Panc1 (cell line): ENCODE data around the gene ACTR3C. TPM values are rescaled to one million over a fixed set of nuclear protein-coding genes. Genes with fewer than 3 reads are reported as not detected.

Source experiments
- ATAC-seq: fragments of 200-7000 bp; cut with Tn5 transposase; 2 replicates; pipeline ENCODE4 v1.9.1; 2020; ENCODE audit warnings: mild to moderate bottlenecking, moderate library complexity
- BruUV-seq: library from RNA; stranded (reverse); fragments of 400-500 nt; replicated peaks from 2 replicates; lab custom pipeline; 2021; lab: Mats Ljungman, UMichigan
- CTCF ChIA-PET: fragments of 300-600 bp; sonication (Branson Sonifier 250); formaldehyde crosslinking; loops from one replicate; lab custom pipeline; 2022; ENCODE audit warnings: antibody characterized with exemption; lab: Charles Lee
- POLR2A ChIA-PET: fragments of 300-600 bp; sonication (Branson Sonifier 250); formaldehyde crosslinking; loops from one replicate; lab custom pipeline; 2022; ENCODE audit warnings: antibody characterized with exemption; lab: Charles Lee
- DNase-seq: peaks from one replicate; pipeline ENCODE4 v3.0.0-alpha.2; 2010; ENCODE audit warnings: low read depth, low spot score
- H3K27ac ChIP-seq: 2 replicates; pipeline ENCODE4 v1.5.1; 2011; ENCODE audit warnings: mild to moderate bottlenecking, low read length, inconsistent platforms
- H3K27me3 ChIP-seq: fragments of 200-500 bp; sonication (Bioruptor generic); 2 replicates; pipeline ENCODE4 v1.6.0; 2014; ENCODE audit warnings: low read length, inconsistent platforms; ENCODE audit not compliant: control insufficient read depth, insufficient read depth
- H3K36me3 ChIP-seq: fragments of 200-500 bp; sonication (Bioruptor generic); 2 replicates; pipeline ENCODE4 v1.5.1; 2014; ENCODE audit warnings: inconsistent platforms, mild to moderate bottlenecking, low read length, moderate library complexity; ENCODE audit not compliant: control insufficient read depth, insufficient read depth
- H3K4me1 ChIP-seq: 2 replicates; pipeline ENCODE4 v1.5.1; 2011; ENCODE audit warnings: inconsistent platforms, mild to moderate bottlenecking, low read length, moderate library complexity; ENCODE audit not compliant: control insufficient read depth, insufficient read depth
- H3K4me3 ChIP-seq, 2 experiments: 2 replicates each; pipeline ENCODE4 v1.5.1; 2011 to 2012; ENCODE audit warnings: low read depth in 2 of 2, low read length in 2 of 2, mild to moderate bottlenecking in 2 of 2, inconsistent platforms in 1 of 2, moderate library complexity in 1 of 2
- H3K9me3 ChIP-seq: fragments of 200-500 bp; sonication (Bioruptor generic); 2 replicates; pipeline ENCODE4 v1.5.1; 2014; ENCODE audit warnings: low read depth, mild to moderate bottlenecking, inconsistent platforms, low read length, moderate library complexity; ENCODE audit not compliant: control insufficient read depth, insufficient read depth
- POLR2AphosphoS5 ChIP-seq: IDR thresholded peaks from 2 replicates; pipeline ENCODE4 v1.6.1; 2012; ENCODE audit warnings: mild to moderate bottlenecking, low read depth, low read length, moderate library complexity
- SIN3A ChIP-seq: IDR thresholded peaks from 2 replicates; pipeline ENCODE4 v1.6.1; 2012; ENCODE audit warnings: low read depth, mild to moderate bottlenecking, low read length, moderate library complexity, borderline replicate concordance; ENCODE audit not compliant: insufficient read depth
- TCF7L2 ChIP-seq: IDR thresholded peaks from 2 replicates; pipeline ENCODE4 v1.6.1; 2011; ENCODE audit warnings: mild to moderate bottlenecking, low read depth, low read length, inconsistent platforms
- in situ Hi-C: cut with HindIII; loops from 2 replicates; pipeline ENCODE4 v1.10.0; 2016; ENCODE audit warnings: low sequenced_read_pairs, low pct_unique_long_range_greater_than_20kb
- intact Hi-C: fragments of 100-400 bp; cut with micrococcal nuclease; formaldehyde crosslinking; loops from one replicate; pipeline ENCODE4 v1.10.0; 2022; ENCODE audit not compliant: unreplicated experiment
- total RNA-seq: library from RNA; stranded (reverse); gene quantifications from one replicate; pipeline ENCODE4 v1.2.1, GENCODE V29; 2021; ENCODE audit not compliant: unreplicated experiment
- TF ChIP-seq, protein P1 (sequence below): fragments of 450-650 bp; IDR thresholded peaks from 2 replicates; pipeline ENCODE4 v1.5.1; 2017; ENCODE audit warnings: mild to moderate bottlenecking
- TF ChIP-seq, protein P2 (sequence below), 2 experiments: IDR thresholded peaks; 2 replicates each; pipeline ENCODE4 v1.6.1; 2011 to 2012; ENCODE audit warnings: low read depth in 2 of 2, control low read depth in 1 of 2, low read length in 1 of 2, mild to moderate bottlenecking in 1 of 2, moderate library complexity in 1 of 2; ENCODE audit not compliant: insufficient read depth in 1 of 2

ACTR3C gene
- total RNA-seq, 1 experiment from 2014 or later = 6.5 TPM

DNA sequence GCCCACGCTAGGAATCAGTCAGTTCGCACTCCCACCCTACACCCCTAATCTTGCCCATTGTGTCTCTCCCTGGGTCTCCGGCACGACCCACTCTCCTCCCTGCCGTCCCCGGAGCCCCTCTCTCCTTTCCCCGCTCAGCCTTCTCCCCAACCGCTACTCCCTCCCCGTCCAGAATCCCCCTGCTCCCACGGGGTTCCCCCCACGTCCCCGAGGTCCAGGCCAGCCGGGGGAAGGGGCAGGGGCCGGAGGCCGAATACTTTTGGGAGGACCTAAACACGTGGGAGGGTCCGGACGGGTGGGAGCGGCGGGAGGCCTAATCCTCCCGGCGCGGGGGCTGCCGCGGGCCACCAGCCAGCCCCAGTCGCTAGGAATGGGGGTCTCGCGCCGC is 17.5 kb upstream of the ACTR3C start:
- Histone ChIP-seq H3K9me3 (peaks cover 11% of the 10 kb centered on the region; the same call in 1 of the 2 replicates), H3K4me3 (no peak overlapping the region), H3K36me3 (no peaks in the 10 kb centered on the region), H3K27me3 (no peaks in the 10 kb centered on the region), H3K4me1 (peaks cover 3% of the 10 kb centered on the region; the same call in 1 of the 2 replicates), H3K27ac (no peak overlapping the region)
- TF ChIP-seq POLR2AphosphoS5 (no peak), SIN3A (no peak), TCF7L2 (no peak)
- TF ChIP-seq, protein P1, sequence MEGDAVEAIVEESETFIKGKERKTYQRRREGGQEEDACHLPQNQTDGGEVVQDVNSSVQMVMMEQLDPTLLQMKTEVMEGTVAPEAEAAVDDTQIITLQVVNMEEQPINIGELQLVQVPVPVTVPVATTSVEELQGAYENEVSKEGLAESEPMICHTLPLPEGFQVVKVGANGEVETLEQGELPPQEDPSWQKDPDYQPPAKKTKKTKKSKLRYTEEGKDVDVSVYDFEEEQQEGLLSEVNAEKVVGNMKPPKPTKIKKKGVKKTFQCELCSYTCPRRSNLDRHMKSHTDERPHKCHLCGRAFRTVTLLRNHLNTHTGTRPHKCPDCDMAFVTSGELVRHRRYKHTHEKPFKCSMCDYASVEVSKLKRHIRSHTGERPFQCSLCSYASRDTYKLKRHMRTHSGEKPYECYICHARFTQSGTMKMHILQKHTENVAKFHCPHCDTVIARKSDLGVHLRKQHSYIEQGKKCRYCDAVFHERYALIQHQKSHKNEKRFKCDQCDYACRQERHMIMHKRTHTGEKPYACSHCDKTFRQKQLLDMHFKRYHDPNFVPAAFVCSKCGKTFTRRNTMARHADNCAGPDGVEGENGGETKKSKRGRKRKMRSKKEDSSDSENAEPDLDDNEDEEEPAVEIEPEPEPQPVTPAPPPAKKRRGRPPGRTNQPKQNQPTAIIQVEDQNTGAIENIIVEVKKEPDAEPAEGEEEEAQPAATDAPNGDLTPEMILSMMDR = no peak
- TF ChIP-seq, protein P2, sequence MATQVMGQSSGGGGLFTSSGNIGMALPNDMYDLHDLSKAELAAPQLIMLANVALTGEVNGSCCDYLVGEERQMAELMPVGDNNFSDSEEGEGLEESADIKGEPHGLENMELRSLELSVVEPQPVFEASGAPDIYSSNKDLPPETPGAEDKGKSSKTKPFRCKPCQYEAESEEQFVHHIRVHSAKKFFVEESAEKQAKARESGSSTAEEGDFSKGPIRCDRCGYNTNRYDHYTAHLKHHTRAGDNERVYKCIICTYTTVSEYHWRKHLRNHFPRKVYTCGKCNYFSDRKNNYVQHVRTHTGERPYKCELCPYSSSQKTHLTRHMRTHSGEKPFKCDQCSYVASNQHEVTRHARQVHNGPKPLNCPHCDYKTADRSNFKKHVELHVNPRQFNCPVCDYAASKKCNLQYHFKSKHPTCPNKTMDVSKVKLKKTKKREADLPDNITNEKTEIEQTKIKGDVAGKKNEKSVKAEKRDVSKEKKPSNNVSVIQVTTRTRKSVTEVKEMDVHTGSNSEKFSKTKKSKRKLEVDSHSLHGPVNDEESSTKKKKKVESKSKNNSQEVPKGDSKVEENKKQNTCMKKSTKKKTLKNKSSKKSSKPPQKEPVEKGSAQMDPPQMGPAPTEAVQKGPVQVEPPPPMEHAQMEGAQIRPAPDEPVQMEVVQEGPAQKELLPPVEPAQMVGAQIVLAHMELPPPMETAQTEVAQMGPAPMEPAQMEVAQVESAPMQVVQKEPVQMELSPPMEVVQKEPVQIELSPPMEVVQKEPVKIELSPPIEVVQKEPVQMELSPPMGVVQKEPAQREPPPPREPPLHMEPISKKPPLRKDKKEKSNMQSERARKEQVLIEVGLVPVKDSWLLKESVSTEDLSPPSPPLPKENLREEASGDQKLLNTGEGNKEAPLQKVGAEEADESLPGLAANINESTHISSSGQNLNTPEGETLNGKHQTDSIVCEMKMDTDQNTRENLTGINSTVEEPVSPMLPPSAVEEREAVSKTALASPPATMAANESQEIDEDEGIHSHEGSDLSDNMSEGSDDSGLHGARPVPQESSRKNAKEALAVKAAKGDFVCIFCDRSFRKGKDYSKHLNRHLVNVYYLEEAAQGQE (IDR thresholded peaks at IDR 0.05; ENCODE audit: insufficient read depth in 1 of 2, low read depth in 2 of 2, low read length in 1 of 2) = no peak
- ATAC-seq (no peak), DNase-seq (no peak)
- BruUV-seq = no TSS peak
- CTCF ChIA-PET = no interaction called here
- intact Hi-C loops = no loop called here
- POLR2A ChIA-PET = no interaction called here
- in situ Hi-C loops = no loop called here

DNA sequence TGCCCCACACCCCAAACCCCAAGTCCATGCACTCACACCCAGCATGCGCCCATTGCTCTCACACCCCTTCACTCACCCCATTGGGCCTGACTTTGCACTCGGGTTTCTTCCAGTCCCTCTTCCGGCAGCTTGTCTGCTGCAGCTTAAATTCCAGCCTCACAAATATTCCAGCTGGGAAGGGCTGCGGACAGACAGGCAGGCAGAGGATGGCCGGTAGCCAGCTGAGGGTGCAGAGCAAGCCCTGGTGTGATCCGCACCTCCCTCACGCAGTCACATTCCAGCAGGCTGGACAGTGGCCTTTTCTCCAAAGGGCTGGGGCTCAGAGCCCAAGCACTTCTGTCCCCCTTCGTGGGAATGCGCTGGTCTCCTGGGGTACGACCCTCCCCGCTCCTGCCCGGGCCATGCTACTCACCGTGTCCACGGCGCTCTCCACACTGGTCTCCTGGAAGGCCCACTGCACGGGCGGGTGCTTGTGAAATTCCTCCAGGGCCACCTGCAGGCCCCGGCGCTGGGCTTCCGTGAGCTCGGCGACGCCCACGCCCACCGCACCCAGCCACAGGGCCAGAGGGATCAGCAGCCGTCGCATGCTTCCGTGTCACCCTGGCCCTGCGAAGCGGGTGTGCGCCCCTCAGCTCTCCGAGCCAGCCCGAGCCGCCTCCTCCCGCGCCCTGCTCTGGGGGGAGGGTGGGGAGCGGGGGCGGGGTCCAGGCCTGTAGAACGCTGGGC is 16.8 kb upstream of the ACTR3C start:
- Histone ChIP-seq H3K9me3 (peaks cover 11% of the 10 kb centered on the region; the same call in 1 of the 2 replicates), H3K27ac (no peak overlapping the region), H3K36me3 (no peaks in the 10 kb centered on the region), H3K4me3 (no peak overlapping the region), H3K4me1 (peaks cover 3% of the 10 kb centered on the region; the same call in 1 of the 2 replicates), H3K27me3 (no peaks in the 10 kb centered on the region)
- ChIA-PET CTCF (no interaction called here), POLR2A (no interaction called here)
- TF ChIP-seq TCF7L2 (no peak), POLR2AphosphoS5 (no peak), SIN3A (no peak)
- TF ChIP-seq, protein P2 (IDR thresholded peaks at IDR 0.05; ENCODE audit: insufficient read depth in 1 of 2, low read depth in 2 of 2, low read length in 1 of 2) = no peak
- TF ChIP-seq, protein P1 = no peak
- ATAC-seq (peak; percentile 45; the same call in 1 of the 2 replicates), DNase-seq (no peak)
- in situ Hi-C loops = no loop called here
- intact Hi-C loops = no loop called here
- no TSS peak for BruUV-seq
